GM12865 (cell line): ENCODE data around the gene CDC14A.

Source experiments
- DNase-seq: peaks from one replicate; pipeline ENCODE4 v3.0.0; 2010; ENCODE audit warnings: low read depth
- H3K4me3 ChIP-seq: 2 replicates; pipeline ENCODE4 v1.5.1; 2011; ENCODE audit warnings: mild to moderate bottlenecking, low read depth, low read length, control low read depth
- TF ChIP-seq, protein P1 (sequence below): IDR thresholded peaks from 2 replicates; pipeline ENCODE4 v1.5.1; 2011; ENCODE audit warnings: low read length, control low read depth, low read depth, inconsistent platforms; ENCODE audit not compliant: insufficient read depth; ENCODE audit errors: missing control alignments

Gene CDC14A

DNA sequence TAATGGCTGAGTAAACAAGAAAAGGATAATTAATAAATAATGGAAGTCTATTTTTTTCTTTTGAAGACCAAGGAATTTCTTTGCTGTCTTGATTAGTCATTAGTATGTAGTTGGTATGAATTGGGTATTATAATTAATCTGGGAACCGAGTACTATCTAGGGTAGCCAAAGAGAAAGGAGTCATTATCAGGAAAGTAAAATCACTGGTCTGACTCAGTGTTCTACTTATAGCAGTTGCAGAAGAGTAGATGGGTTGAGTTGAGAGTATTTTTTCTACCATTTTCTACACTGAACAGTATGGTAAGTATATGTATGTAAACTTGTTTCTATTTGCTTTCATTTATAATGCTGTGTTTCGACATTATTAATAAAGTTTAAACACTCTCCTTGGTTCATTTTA is 26.6 kb downstream of the CDC14A start:
- H3K4me3 ChIP-seq, result no peak overlapping the region
- TF ChIP-seq, protein P1, sequence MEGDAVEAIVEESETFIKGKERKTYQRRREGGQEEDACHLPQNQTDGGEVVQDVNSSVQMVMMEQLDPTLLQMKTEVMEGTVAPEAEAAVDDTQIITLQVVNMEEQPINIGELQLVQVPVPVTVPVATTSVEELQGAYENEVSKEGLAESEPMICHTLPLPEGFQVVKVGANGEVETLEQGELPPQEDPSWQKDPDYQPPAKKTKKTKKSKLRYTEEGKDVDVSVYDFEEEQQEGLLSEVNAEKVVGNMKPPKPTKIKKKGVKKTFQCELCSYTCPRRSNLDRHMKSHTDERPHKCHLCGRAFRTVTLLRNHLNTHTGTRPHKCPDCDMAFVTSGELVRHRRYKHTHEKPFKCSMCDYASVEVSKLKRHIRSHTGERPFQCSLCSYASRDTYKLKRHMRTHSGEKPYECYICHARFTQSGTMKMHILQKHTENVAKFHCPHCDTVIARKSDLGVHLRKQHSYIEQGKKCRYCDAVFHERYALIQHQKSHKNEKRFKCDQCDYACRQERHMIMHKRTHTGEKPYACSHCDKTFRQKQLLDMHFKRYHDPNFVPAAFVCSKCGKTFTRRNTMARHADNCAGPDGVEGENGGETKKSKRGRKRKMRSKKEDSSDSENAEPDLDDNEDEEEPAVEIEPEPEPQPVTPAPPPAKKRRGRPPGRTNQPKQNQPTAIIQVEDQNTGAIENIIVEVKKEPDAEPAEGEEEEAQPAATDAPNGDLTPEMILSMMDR, result no peak
- no peak for DNase-seq

DNA sequence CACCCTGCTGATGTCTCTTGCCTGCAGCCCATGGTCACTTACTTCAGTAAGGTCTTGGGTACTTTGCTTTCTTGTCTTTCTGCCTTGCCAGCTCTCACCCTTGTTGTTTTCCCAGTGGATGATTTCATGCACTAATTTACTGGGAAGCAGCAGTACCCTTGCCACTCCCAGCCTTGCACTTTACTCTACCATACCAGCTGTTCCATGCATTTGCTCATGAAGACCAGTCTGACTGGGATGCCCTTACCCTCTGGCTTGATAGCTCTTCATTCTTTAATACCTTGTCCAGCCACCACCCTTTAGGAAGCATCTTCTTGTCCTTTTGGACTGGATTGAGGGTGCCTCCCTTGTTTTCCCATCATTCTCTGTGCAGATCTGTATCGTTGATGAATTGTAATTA is 28.3 kb downstream of the CDC14A start:
- TF ChIP-seq, protein P1, result no peak
- no peak for DNase-seq
- H3K4me3 ChIP-seq, result no peak overlapping the region

DNA sequence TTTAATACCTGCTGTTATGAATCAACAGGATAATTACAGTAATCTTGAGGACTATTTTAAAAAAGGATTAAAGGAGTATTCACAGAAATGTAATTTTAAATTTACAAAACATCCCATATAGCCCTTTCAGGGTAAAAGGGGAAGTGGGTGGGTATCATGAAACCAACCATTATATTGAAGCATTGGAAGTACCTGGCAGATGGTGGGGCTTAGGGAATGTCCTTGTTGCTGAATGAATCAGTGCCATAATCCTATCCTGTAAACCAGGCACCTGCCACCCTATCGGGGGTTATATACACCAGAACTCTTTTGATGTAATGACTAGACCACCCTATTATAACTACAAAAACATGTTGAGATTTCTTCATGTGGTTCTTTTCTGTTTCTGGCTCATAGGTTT is 30.4 kb downstream of the CDC14A start:
- TF ChIP-seq, protein P1, result no peak
- no peak for DNase-seq
- H3K4me3 ChIP-seq, result no peak overlapping the region

DNA sequence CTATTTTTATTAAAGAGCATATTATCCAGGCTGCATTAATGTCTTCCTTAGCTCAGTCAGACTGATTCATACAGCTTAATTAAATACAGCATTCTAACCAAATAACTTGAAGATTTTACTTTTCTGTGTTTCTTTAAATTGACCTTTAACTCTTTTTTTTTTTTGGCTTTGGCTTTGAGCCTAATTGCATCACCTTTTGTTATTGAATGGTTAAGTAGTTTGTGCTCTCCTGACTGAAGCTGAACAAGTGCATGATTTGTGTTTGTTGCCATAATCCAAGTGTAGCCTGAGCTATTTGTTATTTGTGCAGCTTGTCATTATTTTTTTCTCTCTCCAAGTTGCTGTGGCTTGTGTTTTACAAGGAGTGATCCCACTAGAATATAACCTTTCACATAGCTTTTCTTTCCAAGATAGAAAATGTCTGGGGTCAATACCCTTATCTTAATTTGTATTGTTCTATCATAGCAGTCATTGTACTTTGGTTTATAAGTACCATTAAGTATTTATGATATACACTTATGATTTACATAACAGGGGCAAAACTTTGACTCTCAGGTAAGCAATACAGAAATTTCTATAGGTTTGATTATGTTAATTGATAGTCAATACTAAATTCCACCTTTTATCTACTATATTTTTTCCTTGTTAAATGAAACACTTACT is 31.6 kb downstream of the CDC14A start:
- no peak for DNase-seq
- no peak overlapping the region for H3K4me3 ChIP-seq
- TF ChIP-seq, protein P1, result no peak

DNA sequence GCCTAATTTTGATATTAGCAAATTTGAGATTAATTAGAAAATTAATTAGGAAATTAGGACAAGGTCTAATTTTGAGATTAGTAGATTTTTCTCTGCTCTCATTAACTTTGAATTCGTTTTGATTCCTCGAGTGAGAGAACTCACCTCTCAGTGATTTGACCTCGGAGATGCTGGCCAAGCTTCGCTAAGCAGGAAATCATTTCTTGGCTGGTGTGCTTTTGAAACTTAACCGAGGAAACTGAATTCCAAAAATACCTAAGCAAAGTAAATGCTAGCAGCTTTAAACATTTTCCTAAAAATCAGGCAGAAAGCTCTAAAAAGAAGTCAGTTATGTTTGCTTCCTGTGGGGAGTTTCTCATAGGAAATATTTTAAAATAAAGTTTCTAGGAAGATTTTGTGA is 34.9 kb downstream of the CDC14A start:
- no peak overlapping the region for H3K4me3 ChIP-seq
- DNase-seq, result peak; percentile 26

DNA sequence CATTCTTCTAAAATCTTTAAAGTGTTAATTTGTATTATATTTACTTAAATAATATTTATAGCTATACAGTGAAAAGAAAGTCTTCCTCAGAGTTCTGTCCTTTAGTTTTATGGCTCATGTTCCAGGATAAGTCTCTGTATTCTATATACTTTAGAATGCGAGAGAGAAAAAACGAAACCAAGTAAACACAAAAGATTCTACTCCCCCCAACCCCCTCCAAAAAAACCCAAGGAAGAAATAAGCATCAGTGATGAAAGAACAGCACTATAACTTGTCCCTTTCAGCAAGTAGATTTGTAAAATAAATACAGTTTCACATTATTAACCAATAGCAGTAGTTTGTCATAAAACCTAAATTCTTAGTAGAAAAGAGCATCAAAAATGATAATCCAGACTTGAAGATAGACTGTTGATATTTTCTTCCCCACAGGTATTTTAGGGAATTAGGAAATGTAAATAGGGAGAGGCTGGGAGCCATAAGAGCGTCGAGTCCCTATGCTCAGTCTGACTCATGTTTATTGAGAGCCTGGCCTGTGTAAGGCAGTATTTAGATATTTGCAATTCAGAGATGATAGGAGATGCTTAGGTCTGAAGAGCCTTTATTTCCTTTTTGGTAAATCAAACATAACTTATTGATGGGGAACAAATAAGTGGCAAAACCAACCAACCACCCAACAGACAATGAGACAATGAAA is 35.5 kb downstream of the CDC14A start:
- TF ChIP-seq, protein P1, result no peak
- no peak overlapping the region for H3K4me3 ChIP-seq
- no peak for DNase-seq

More for the DNA sequence above, 34.9 kb downstream of the CDC14A start:
- TF ChIP-seq, protein P1, result no peak
